Ascending aorta (tissue), 2 donors: ENCODE results near the gene ATP6V1G2. TPM values are rescaled to one million over a fixed set of nuclear protein-coding genes. Genes with fewer than 3 reads are reported as not detected.

ENCODE experiments used
- DNase-seq, 2 donors: peaks; one replicate each; pipeline ENCODE4 v3.0.0-alpha.2; 2019; ENCODE audit warnings: low spot score in 2 of 2
- H3K27ac ChIP-seq, 2 donors: fragments of 200-600 bp; sonication (generic); one replicate each; pipeline ENCODE4 v1.5.1; 2016 to 2017; ENCODE audit warnings: mild to moderate bottlenecking in 1 of 2
- H3K27me3 ChIP-seq: fragments of 200-600 bp; sonication (generic); one replicate; pipeline ENCODE4 v1.5.1; 2017
- H3K36me3 ChIP-seq, 2 donors: fragments of 200-600 bp; sonication (generic); one replicate each; pipeline ENCODE4 v1.5.1; 2016
- H3K4me1 ChIP-seq, 2 donors: fragments of 200-600 bp; sonication (generic); one replicate each; pipeline ENCODE4 v1.5.1; 2016 to 2017; ENCODE audit warnings: mild to moderate bottlenecking in 1 of 2
- H3K4me3 ChIP-seq, 2 donors: fragments of 200-600 bp; sonication (generic); one replicate each; pipeline ENCODE4 v1.5.1; 2016 to 2017; ENCODE audit warnings: mild to moderate bottlenecking in 1 of 2
- H3K9me3 ChIP-seq, 2 donors: fragments of 200-600 bp; sonication (generic); one replicate each; pipeline ENCODE4 v1.5.1; 2016
- CTCF ChIP-seq, 3 experiments: fragments of 200-600 bp in 2 of 3; fragments of 450-650 bp in 1 of 3; sonication (generic) in 2 of 3; IDR thresholded peaks; one replicate each; pipeline ENCODE4 v1.5.1; 2016 to 2019; ENCODE audit warnings: antibody characterized with exemption in 3 of 3, mild to moderate bottlenecking in 1 of 3, moderate library complexity in 1 of 3
- intact Hi-C: fragments of 100-400 bp; cut with DNase I; formaldehyde crosslinking; loops from one replicate; pipeline ENCODE4 v1.15.1; 2023
- total RNA-seq: library from RNA; depleted of rRNA; stranded (reverse); fragments of >200 nt; gene quantifications from one replicate; pipeline ENCODE4 v1.1.0, GENCODE V29; 2016

The ATP6V1G2 gene
- total RNA-seq, 1 donor from 2014 or later: not detected

DNA sequence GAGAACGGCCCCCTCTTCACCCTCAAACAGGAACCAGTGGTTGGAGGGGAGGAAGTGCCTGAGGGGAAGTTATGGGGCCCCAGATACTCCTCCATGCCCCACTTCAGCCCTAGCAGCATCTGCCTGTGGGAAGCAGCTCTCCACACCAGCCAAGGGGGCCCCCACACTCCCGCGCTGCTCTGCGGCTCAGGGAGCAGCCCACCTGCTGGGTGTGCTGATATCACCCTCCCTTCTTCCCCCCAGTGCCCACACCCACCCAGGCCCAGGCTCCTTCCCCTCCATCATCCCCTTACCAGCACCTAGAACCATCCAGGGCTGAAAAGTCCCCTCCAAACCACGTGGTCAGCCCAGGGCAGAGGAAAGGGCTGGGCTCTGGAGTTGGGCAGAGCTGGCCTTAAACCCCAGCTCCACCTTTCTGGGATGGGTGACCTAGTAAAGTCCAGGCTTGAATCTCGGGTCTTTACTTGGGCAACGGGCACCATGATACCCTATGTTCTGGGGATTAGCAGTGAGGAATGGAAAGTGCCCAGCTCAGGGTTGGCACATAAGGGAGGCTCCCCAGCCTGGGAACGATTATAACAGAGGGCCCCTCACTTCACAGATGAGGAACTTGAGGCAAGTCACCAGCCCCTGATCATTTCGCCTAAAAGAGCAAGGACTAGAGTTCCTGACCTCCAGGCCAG is 40.3 kb upstream of the ATP6V1G2 start:
- Histone ChIP-seq H3K27me3 (no peaks in the 10 kb centered on the region), H3K36me3 (no peaks in the 10 kb centered on the region), H3K9me3 (no peaks in the 10 kb centered on the region), H3K4me3 (no peak overlapping the region), H3K27ac (no peak overlapping the region), H3K4me1 (peaks cover 0 to 8% of the 10 kb centered on the region in 2 donors)
- intact Hi-C loops: no loop called here
- no peak for DNase-seq
- no peak for TF ChIP-seq CTCF (IDR thresholded peaks at IDR 0.05)

- no peaks in the 10 kb centered on the region for H3K9me3 ChIP-seq
- no peaks in the 10 kb centered on the region for H3K27me3 ChIP-seq
- H3K4me3 ChIP-seq: no peak within 1 kb of the TSS
- DNase-seq: no peak
- no peak for TF ChIP-seq CTCF (IDR thresholded peaks at IDR 0.05)
- intact Hi-C loops: no loop called here
- no peak within 1 kb of the TSS for H3K27ac ChIP-seq
- peaks cover 0 to 12% of the 10 kb centered on the region in 2 donors for H3K4me1 ChIP-seq
- no peaks in the 10 kb centered on the region for H3K36me3 ChIP-seq
These were observed 39.6 kb upstream of the ATP6V1G2 start, which contains the start of gene LST1 for GRCh38 chr6:31586008-31586407. TSS of gene LST1 (plus strand) at chr6:31586277. CDS start at chr6:31587300, 1,023 bp downstream.

GRCh38 chr6:31585491-31585890 is 39.1 kb upstream of the ATP6V1G2 start:
- Histone ChIP-seq H3K36me3 (no peaks in the 10 kb centered on the region), H3K9me3 (no peaks in the 10 kb centered on the region), H3K4me3 (no peak overlapping the region), H3K27ac (no peak overlapping the region), H3K4me1 (peaks cover 0 to 12% of the 10 kb centered on the region in 2 donors), H3K27me3 (no peaks in the 10 kb centered on the region)
- TF ChIP-seq CTCF (IDR thresholded peaks at IDR 0.05): no peak
- no peak for DNase-seq
- intact Hi-C loops: no loop called here

- intact Hi-C loops: no loop called here
- no peaks in the 10 kb centered on the region for H3K36me3 ChIP-seq
- no peaks in the 10 kb centered on the region for H3K27me3 ChIP-seq
These were observed 35.8 kb upstream of the ATP6V1G2 start, which contains the start of gene LTB for GRCh38 chr6:31582230-31582643. TSS of gene LTB (minus strand) at chr6:31582424. CDS start at chr6:31582417, 7 bp downstream.

DNA sequence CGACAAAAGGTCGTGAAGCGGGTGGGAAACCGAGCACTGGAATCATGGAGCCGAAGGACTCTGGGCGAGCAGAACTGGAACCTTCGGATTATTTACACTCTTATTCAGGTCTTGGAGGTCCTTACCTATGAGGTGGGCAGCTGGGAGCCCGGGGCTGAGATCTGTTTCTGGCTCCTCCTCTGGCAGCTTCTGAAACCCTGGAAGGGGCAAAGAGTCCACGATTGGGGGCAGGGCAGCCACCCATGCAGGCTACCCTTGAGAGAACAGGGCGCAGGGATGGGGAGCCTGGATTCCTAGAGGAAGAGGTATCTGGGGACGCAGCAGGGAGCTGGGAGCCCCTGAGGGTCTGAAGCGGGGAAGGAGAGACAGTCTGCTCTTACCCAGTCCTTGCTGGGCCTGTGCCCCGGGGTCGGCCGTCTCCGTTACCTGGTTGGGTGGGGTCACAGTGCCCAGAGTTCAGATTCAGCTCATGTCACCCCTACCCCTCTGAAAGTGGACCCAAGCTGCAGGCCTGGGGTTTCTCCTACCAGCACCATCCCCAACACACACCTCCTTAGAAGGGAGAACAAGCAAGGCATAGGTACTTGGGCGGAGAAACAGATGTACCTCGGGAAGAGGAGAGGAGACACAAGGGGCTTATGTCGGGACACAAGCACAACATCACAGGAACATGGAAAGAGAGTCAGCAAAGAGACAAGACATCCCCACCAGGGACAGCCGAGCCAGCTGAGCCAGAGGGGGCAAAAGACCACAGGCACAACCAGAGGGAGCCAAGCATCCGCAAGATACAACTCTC is 35.2 kb upstream of the ATP6V1G2 start:
- H3K27me3 ChIP-seq: no peaks in the 10 kb centered on the region
- H3K36me3 ChIP-seq: no peaks in the 10 kb centered on the region
- H3K4me3 ChIP-seq: peak overlapping the region; percentile 69 to 86
- no peak for TF ChIP-seq CTCF (IDR thresholded peaks at IDR 0.05)
- H3K4me1 ChIP-seq: peaks cover 0 to 12% of the 10 kb centered on the region in 2 donors
- no peak for DNase-seq
- H3K9me3 ChIP-seq: no peaks in the 10 kb centered on the region
- peak overlapping the region; percentile 58 to 75 for H3K27ac ChIP-seq
- intact Hi-C loops: loop anchor here (1.0 to 2.0 kb wide), 2 partner anchors 35 to 39 kb away; partner anchors contain the start of genes ATP6V1G2 and PRRC2A

More at GRCh38 chr6:31582230-31582643, 35.8 kb upstream of the ATP6V1G2 start, which contains the start of gene LTB:
- H3K4me3 ChIP-seq: peak within 1 kb of the TSS; percentile 69 to 86
- H3K9me3 ChIP-seq: no peaks in the 10 kb centered on the region
- peaks cover 0 to 12% of the 10 kb centered on the region in 2 donors for H3K4me1 ChIP-seq
- peak within 1 kb of the TSS; percentile 58 to 75 for H3K27ac ChIP-seq
- DNase-seq: no peak
- no peak for TF ChIP-seq CTCF (IDR thresholded peaks at IDR 0.05)
